ENCODE measurements around the gene LRRFIP2. TPM values are rescaled to one million over a fixed set of nuclear protein-coding genes. Genes with fewer than 3 reads are reported as not detected.

The LRRFIP2 gene
- total and polyA plus RNA-seq, 2 of the 8 experiments (the other 6 are each of a cell fraction or from before 2014, with no cell fraction given), result 8.8 to 25.6 TPM

- no peak for TF ChIP-seq CREB1 (IDR thresholded peaks at IDR 0.05)
- TF ChIP-seq KDM1A (IDR thresholded peaks at IDR 0.05; ENCODE audit: borderline replicate concordance, low read length), result no peak
- no peak for TF ChIP-seq USF2 (IDR thresholded peaks at IDR 0.05; ENCODE audit: low read length)
- no peak for TF ChIP-seq TEAD4 (IDR thresholded peaks at IDR 0.05; ENCODE audit: low read depth, low read length)
Observed at GRCh38 chr3:37071921-37072320, 102.5 kb downstream of the LRRFIP2 start (continued).
